Naive thymus-derived CD8-positive, alpha-beta T cell (primary cell): ENCODE data around the gene STMN3. TPM values are rescaled to one million over a fixed set of nuclear protein-coding genes. Genes with fewer than 3 reads are reported as not detected.
A peak's percentile ranks its signal among the peaks of the same experiment; 100 is the strongest.
"Not testable (repeated sequence)": the region's sequence is repeated elsewhere in the genome, so short reads cannot be mapped to it uniquely, and the experiment has no call there.

Source experiments
- ATAC-seq, 2 donors: fragments of 150-1000 bp; cut with Tn5 transposase in 1 of 2; sonication (Bioruptor Pico), chemical (Tn5 transposase) in 1 of 2; 1 replicate in 1 of 2; 2 replicates in 1 of 2; pipeline ENCODE4 v1.10.0; 2021; ENCODE audit warnings: mild to moderate bottlenecking in 2 of 2, moderate library complexity in 2 of 2
- POLR2A ChIA-PET: fragments of 350-600 bp; sonication (Branson Sonifier 250); formaldehyde crosslinking; loops from one replicate; lab custom pipeline; 2021; ENCODE audit warnings: antibody characterized with exemption; lab: Charles Lee
- DNase-seq, 10 donors: peaks; one replicate each; pipeline versions ENCODE4 v3.0.0 to v3.0.0-alpha.2; 2020 to 2022
- H3K27ac Mint-ChIP-seq, 10 donors: one replicate each; pipeline ENCODE4 v1.8.0; 2020 to 2022; ENCODE audit warnings: mild to moderate bottlenecking in 10 of 10, mixed read lengths in 10 of 10, moderate library complexity in 4 of 10, inconsistent platforms in 1 of 10
- H3K27me3 Mint-ChIP-seq, 5 donors: one replicate each; pipeline ENCODE4 v1.8.0; 2021 to 2022; ENCODE audit warnings: mixed read lengths in 5 of 5
- H3K36me3 Mint-ChIP-seq, 3 donors: one replicate each; pipeline ENCODE4 v1.8.0; 2020 to 2022; ENCODE audit warnings: mixed read lengths in 3 of 3, mild to moderate bottlenecking in 2 of 3, inconsistent platforms in 1 of 3
- H3K4me1 Mint-ChIP-seq, 4 donors: one replicate each; pipeline ENCODE4 v1.8.0; 2021 to 2022; ENCODE audit warnings: mixed read lengths in 4 of 4
- H3K4me3 Mint-ChIP-seq, 10 donors: one replicate each; pipeline ENCODE4 v1.8.0; 2020 to 2022; ENCODE audit warnings: mild to moderate bottlenecking in 10 of 10, mixed read lengths in 10 of 10, moderate library complexity in 6 of 10, inconsistent platforms in 1 of 10
- H3K9me3 Mint-ChIP-seq, 9 donors: one replicate each; pipeline ENCODE4 v1.8.0; 2020 to 2022; ENCODE audit warnings: mixed read lengths in 9 of 9, mild to moderate bottlenecking in 3 of 9, inconsistent platforms in 1 of 9, moderate library complexity in 1 of 9
- polyA plus RNA-seq, 3 donors: library from polyadenylated mRNA; unstranded; fragments of 300-500 nt; fragmentation: Illumina TruSeq; gene quantifications; one replicate each; pipeline ENCODE4 v1.2.3, GENCODE V29; 2021
- total RNA-seq, 8 experiments: library from RNA in 2 of 8; stranded (reverse) in 2 of 8; gene quantifications; one replicate each; pipeline ENCODE4 v1.2.3 and lab custom pipeline; 2021 to 2026

The STMN3 gene
- total and polyA plus RNA-seq, 5 experiments from 2014 or later = 21.6 to 102 (median 35.4) TPM

DNA sequence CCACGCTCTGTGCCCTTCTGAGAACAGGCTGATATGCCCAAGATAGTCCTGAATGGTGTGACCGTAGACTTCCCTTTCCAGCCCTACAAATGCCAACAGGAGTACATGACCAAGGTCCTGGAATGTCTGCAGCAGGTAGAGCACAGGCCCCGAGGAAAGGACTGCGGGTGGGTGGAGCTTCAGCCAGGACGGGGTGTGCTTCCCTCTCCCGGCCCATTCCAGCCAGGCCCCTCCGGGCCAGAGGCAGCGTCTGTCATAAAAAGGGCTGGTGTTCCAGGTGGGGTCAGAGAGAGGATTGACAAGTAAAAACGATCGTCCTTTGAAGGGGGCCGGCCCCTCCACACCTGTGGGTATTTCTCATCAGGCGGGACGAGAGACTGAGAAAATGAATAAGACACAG lies 6.1 kb upstream of the STMN3 start:
- Mint-ChIP-seq H3K9me3 (no peaks in the 10 kb centered on the region), H3K4me3 (peak overlapping the region; percentile 90 to 99 (median 96)), H3K27ac (peak overlapping the region in 3 of 10 donors; percentile 19 to 96 (median 27)), H3K27me3 (no peaks in the 10 kb centered on the region), H3K36me3 (peaks cover 0 to 12% (median 4%) of the 10 kb centered on the region in 3 donors), H3K4me1 (peaks cover 12 to 42% (median 31%) of the 10 kb centered on the region in 4 donors)
- no peak for DNase-seq
- POLR2A ChIA-PET = interaction anchor here (1.7 to 2.4 kb wide), 4 partner anchors 17 to 122 kb away, joined by 5 to 29 read pairs (median 16); partner anchors contain the start of genes GMEB2 and PTK6
- no peak for ATAC-seq

DNA sequence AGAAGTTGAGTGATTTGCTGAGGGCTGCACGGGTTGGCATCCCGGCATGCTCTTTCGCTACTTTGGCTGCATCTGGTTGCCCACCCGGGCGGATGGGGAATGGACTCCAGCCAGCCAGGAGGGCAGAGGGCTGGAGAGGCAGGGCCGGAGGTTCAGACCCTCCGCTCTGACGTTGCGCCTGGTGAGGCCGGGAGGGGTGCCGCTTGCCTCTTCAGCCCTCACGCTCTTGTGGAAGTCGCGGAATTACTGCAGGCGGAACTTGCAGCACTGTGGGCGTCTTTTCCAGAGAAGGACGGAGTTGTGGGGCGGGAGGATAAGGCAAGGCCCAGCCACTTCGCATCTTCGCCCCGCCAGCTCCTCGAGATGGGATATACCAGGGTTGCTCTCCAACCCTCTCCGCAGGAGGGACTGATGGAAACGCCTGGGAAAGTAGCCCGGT lies 5.5 kb upstream of the STMN3 start:
- Mint-ChIP-seq H3K9me3 (no peaks in the 10 kb centered on the region), H3K36me3 (peaks cover 0 to 12% (median 4%) of the 10 kb centered on the region in 3 donors), H3K27ac (peak overlapping the region; percentile 92 to 98 (median 96)), H3K4me1 (peaks cover 17 to 48% (median 37%) of the 10 kb centered on the region in 4 donors), H3K27me3 (no peaks in the 10 kb centered on the region), H3K4me3 (peak overlapping the region; percentile 90 to 99 (median 96))
- DNase-seq (peak in 1 of 10 donors; percentile 64), ATAC-seq (peak in 1 of 2 donors; percentile 22)
- POLR2A ChIA-PET = interaction anchor here (0.6 to 3.3 kb wide), 23 partner anchors 7 to 322 kb away, joined by 3 to 43 read pairs (median 5); partner anchors contain the start of genes ARFRP1, GMEB2, LIME1 and PPDPF

DNA sequence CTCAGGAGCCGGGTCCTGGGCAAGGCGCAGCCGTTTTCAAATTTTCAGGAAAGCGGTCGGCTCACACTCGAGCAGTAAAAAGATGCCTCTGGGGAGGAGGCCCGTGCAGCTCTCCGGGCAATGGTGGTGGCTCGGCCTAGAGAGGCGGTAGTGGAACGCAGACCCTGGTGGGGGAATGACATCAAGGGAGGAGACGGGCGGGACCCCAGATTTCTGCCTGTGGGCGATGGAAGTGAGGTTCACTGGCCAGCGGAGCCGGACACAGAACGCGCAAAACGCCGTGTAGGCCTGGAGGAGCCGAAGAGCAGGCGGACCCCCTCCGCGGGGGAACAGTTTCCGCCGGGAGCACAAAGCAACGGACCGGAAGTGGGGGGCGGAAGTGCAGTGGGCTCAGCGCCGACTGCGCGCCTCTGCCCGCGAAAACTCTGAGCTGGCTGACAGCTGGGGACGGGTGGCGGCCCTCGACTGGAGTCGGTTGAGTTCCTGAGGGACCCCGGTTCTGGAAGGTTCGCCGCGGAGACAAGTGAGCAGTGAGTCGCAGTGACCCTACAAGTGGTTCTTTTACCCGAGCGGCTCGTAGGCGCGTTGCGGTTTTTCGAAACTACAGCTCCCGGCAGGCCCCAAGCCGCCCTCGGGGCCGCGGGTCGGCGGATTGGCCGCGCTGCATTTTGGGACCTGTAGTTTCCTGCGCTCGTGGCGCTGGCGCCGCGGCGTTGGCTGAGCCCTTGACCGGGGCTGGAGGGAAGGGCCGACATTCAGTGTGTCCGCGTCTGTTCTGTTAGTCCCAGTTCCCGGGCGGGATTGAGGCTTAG lies 4.9 kb upstream of the STMN3 start, which contains the start of gene RTEL1:
Gene RTEL1, plus strand, starts transcription at position 376 of the 812 bp plus-strand sequence. CDS start 1,091 bp downstream, outside the sequence.
- no peaks in the 10 kb centered on the region for H3K27me3 Mint-ChIP-seq
- DNase-seq = peak; percentile 73 to 98 (median 86)
- peaks cover 0 to 12% (median 4%) of the 10 kb centered on the region in 3 donors for H3K36me3 Mint-ChIP-seq
- peak; percentile 82 to 85 for ATAC-seq
- H3K4me1 Mint-ChIP-seq = peaks cover 18 to 49% (median 39%) of the 10 kb centered on the region in 4 donors
- H3K4me3 Mint-ChIP-seq = peak within 1 kb of the TSS; percentile 90 to 99 (median 96)
- H3K27ac Mint-ChIP-seq = peak within 1 kb of the TSS; percentile 92 to 98 (median 96)
- H3K9me3 Mint-ChIP-seq = no peaks in the 10 kb centered on the region
- POLR2A ChIA-PET = interaction anchor here (0.5 to 3.3 kb wide), 27 partner anchors 8 to 322 kb away, joined by 3 to 43 read pairs (median 4); partner anchors contain the start of genes ARFRP1, GMEB2, LIME1 and PPDPF

GRCh38 chr20:63657260-63657936 lies 4.2 kb upstream of the STMN3 start:
- Mint-ChIP-seq H3K27ac (peak overlapping the region in 7 of 10 donors; percentile 92 to 98 (median 96)), H3K36me3 (peaks cover 0 to 10% (median 1%) of the 10 kb centered on the region in 3 donors), H3K27me3 (no peaks in the 10 kb centered on the region), H3K9me3 (no peaks in the 10 kb centered on the region), H3K4me1 (peaks cover 17 to 49% (median 39%) of the 10 kb centered on the region in 4 donors), H3K4me3 (peak overlapping the region; percentile 90 to 99 (median 96))
- ATAC-seq (no peak), DNase-seq (peak in 1 of 10 donors; percentile 61)
- POLR2A ChIA-PET = interaction anchor here (0.7 to 3.3 kb wide), 16 partner anchors 8 to 299 kb away, joined by 3 to 43 read pairs (median 7); partner anchors contain the start of genes ARFRP1, GMEB2, LIME1 and PPDPF

DNA sequence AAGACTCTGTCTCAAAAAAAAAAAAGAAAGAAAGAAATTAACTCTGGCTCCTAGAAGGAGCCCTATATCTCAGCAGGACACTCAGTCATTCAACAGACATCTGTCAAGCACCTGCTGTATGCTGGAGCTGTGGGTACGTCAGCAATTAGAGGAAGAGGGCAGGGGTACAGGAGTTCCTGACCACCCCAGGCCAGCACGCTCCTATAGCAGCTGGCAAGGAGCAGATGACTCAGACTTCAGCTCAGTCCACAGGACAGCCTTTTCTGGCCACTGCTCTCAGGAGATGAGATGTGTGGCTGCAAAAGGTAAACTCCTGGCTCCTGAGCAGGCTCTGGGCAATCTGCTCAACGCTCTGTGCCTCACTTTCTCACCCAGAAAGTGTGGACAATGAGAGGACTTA lies 3.2 kb upstream of the STMN3 start:
- no peak overlapping the region for H3K27ac Mint-ChIP-seq
- no peaks in the 10 kb centered on the region for H3K27me3 Mint-ChIP-seq
- ATAC-seq (no peak), DNase-seq (no peak)
- POLR2A ChIA-PET = interaction anchor here (1.8 to 3.3 kb wide), 2 partner anchors 15 to 21 kb away, joined by 4 to 43 read pairs; no protein-coding TSS in a partner anchor
- peaks cover 17 to 52% (median 43%) of the 10 kb centered on the region in 4 donors for H3K4me1 Mint-ChIP-seq
- H3K4me3 Mint-ChIP-seq = peak overlapping the region in 7 of 10 donors; percentile 39 to 98 (median 60)
- peaks cover 0 to 6% (median 1%) of the 10 kb centered on the region in 3 donors for H3K36me3 Mint-ChIP-seq
- H3K9me3 Mint-ChIP-seq = no peaks in the 10 kb centered on the region

- Mint-ChIP-seq H3K4me1 (peaks cover 20 to 56% (median 49%) of the 10 kb centered on the region in 4 donors), H3K4me3 (peak overlapping the region in 2 of 10 donors; percentile 38 to 64), H3K9me3 (no peaks in the 10 kb centered on the region), H3K27ac (peak overlapping the region in 4 of 10 donors; percentile 15 to 34 (median 24)), H3K27me3 (no peaks in the 10 kb centered on the region), H3K36me3 (peaks cover 0 to 3% (median 1%) of the 10 kb centered on the region in 3 donors)
- ATAC-seq = no peak
- no peak for DNase-seq
- POLR2A ChIA-PET = interaction anchor here (0.7 to 2.1 kb wide), 7 partner anchors 10 to 81 kb away, joined by 3 to 15 read pairs (median 3); partner anchors contain the start of gene LIME1
Measured at GRCh38 chr20:63655249-63655648, 2.0 kb upstream of the STMN3 start.

- Mint-ChIP-seq H3K9me3 (no peaks in the 10 kb centered on the region), H3K27ac (peak overlapping the region; percentile 71 to 91 (median 88)), H3K4me1 (peaks cover 18 to 48% (median 44%) of the 10 kb centered on the region in 4 donors), H3K27me3 (no peaks in the 10 kb centered on the region), H3K4me3 (peak overlapping the region; percentile 74 to 89 (median 82)), H3K36me3 (peaks cover 0 to 4% (median 0%) of the 10 kb centered on the region in 3 donors)
- ATAC-seq (no peak), DNase-seq (peak in 1 of 10 donors; percentile 23)
- POLR2A ChIA-PET = interaction anchor here (0.7 to 2.5 kb wide), 8 partner anchors 12 to 85 kb away, joined by 3 to 24 read pairs (median 4); partner anchors contain the start of gene GMEB2
Measured at GRCh38 chr20:63653974-63654668, 897 bp upstream of the STMN3 start.

- no peaks in the 10 kb centered on the region for H3K9me3 Mint-ChIP-seq
- H3K27ac Mint-ChIP-seq = peak overlapping the region in 7 of 10 donors; percentile 24 to 92 (median 67)
- ATAC-seq (peak; percentile 62 to 69), DNase-seq (peak in 8 of 10 donors; percentile 47 to 69 (median 58))
- H3K36me3 Mint-ChIP-seq = peaks cover 0 to 13% (median 0%) of the 10 kb centered on the region in 3 donors
- peak overlapping the region; percentile 66 to 96 (median 89) for H3K4me3 Mint-ChIP-seq
- POLR2A ChIA-PET = interaction anchor here (0.6 to 2.5 kb wide), 14 partner anchors 8 to 725 kb away, joined by 3 to 24 read pairs (median 4); partner anchors contain the start of genes ARFRP1, GMEB2 and ZGPAT
- H3K4me1 Mint-ChIP-seq = peaks cover 20 to 45% (median 31%) of the 10 kb centered on the region in 4 donors
- H3K27me3 Mint-ChIP-seq = no peaks in the 10 kb centered on the region
Measured at GRCh38 chr20:63652192-63652980, 838 bp downstream of the STMN3 start.

- DNase-seq (peak in 3 of 10 donors; percentile 38 to 71 (median 64)), ATAC-seq (peak; percentile 35 to 36)
- POLR2A ChIA-PET = interaction anchor here (0.7 to 2.5 kb wide), 10 partner anchors 10 to 725 kb away, joined by 3 to 24 read pairs (median 4); partner anchors contain the start of genes ARFRP1, GMEB2 and ZGPAT
- H3K4me3 Mint-ChIP-seq = peak overlapping the region; percentile 86 to 96 (median 92)
- no peaks in the 10 kb centered on the region for H3K9me3 Mint-ChIP-seq
- peaks cover 20 to 41% (median 29%) of the 10 kb centered on the region in 4 donors for H3K4me1 Mint-ChIP-seq
- H3K27me3 Mint-ChIP-seq = no peaks in the 10 kb centered on the region
- H3K27ac Mint-ChIP-seq = peak overlapping the region in 8 of 10 donors; percentile 24 to 93 (median 86)
- H3K36me3 Mint-ChIP-seq = peaks cover 0 to 13% (median 0%) of the 10 kb centered on the region in 3 donors
Measured at GRCh38 chr20:63651942-63652191, 1.4 kb downstream of the STMN3 start.

DNA sequence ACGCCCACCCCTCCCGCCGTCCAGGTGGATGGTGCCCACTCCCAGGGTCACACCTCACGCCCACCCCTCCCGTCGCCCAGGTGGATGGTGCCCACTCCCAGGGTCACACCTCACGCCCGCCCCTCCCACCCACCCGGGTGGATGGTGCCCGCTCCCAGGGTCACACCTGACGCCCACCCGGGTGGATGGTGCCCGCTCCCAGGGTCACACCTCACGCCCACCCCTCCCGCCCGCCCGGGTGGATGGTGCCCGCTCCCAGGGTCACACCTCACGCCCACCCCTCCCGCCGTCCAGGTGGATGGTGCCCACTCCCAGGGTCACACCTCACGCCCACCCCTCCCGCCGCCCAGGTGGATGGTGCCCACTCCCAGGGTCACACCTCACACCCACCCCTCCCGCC lies 2.7 kb downstream of the STMN3 start:
- H3K4me3 Mint-ChIP-seq, ATAC-seq, H3K27me3 Mint-ChIP-seq, H3K9me3 Mint-ChIP-seq: not testable (repeated sequence)
- H3K27ac Mint-ChIP-seq = peak overlapping the region in 1 of 10 donors; percentile 93
- peaks cover 22 to 41% (median 32%) of the 10 kb centered on the region in 4 donors for H3K4me1 Mint-ChIP-seq
- peaks cover 0 to 21% (median 0%) of the 10 kb centered on the region in 3 donors for H3K36me3 Mint-ChIP-seq
- peak in 1 of 10 donors; percentile 37 for DNase-seq
- POLR2A ChIA-PET = interaction anchor here (0.5 to 0.7 kb wide), 2 partner anchors 16 to 24 kb away, joined by 3 read pairs; partner anchors contain the start of gene GMEB2
